ENCODE measurements around the gene CACNA2D2.

DNA sequence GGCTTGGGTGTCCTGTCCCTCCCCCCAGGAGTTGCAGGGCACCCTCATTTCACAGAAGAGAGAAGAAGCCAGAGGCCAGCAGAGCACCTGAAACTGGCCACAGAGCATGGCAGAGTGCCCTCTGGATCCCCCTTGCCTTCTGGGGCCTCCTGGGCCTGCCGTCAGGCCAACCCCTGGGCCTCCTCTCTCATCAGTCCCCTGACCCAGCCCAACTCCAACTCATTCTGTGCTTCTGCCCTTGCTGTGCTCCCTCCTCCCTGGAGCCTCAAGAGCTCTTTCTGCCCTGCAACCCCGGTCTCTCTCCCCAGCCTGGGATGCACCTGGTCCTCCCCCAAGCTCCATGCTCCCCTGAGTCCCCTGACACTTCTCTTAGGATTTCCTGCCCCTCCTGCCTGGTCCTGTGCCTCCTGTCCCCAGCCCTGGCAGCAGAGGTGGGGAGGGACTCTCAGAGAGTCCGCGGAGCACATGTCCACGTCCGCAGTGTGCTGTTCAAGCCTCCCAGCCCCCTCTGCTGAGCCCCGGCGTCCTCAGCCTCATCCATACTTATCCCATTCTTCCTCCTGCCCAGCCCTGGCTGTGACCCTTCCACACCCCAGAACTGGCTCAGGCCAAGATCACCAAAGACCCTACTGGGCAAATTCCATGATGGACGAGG is 30.5 kb upstream of the CACNA2D2 start:
- no peak for TF ChIP-seq POLR2A (IDR thresholded peaks at IDR 0.05)
- TF ChIP-seq POLR2AphosphoS5 (IDR thresholded peaks at IDR 0.05): no peak

All from prostate gland (tissue), 1 donor.